ENCODE data around the gene P2RY6. TPM values are rescaled to one million over a fixed set of nuclear protein-coding genes. Genes with fewer than 3 reads are reported as not detected.

P2RY6 gene
- total RNA-seq, 6 experiments from 2014 or later, result 0.54 to 2.4 (median 1.9) TPM

DNA sequence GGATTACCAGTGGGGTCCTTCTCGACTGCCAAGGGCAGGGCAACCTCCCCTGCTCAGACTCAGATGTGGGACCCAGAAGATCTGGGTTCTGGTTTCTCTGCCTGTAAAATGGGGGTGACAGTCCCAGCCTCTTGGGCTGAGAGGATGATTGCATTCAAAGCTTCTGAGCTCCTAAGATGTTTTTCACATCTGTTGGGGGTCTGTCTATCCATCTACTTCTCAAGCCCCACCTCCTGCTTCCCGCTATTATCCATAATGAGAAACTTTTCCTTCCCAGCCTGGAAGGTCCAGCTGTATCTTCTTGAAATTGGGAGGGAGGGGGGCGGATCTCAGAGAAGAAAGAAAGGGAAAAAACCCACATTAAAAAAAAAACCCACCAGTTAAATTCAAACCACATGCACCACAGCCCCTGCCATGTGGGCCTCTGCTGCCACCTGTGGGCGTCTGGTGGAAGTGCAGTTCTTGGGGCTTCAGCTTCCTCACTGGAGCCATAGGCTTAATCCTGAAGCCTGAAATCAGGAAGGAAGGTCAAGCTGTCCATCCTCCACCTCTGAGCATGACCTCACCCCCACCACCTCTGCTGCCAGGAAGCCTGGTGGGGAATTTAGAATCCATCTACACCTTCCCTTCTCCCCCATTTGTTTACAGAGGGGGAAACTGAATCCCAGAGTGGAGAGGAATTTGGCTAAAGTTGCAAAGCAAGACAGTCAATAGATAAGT is 63.2 kb downstream of the P2RY6 start:
- H3K27ac Mint-ChIP-seq, result peak overlapping the region; percentile 89
- peak overlapping the region; percentile 38; the same call in 1 of the 2 replicates for H3K4me3 Mint-ChIP-seq
- H3K36me3 Mint-ChIP-seq (ENCODE audit: low read depth), result no peaks in the 10 kb centered on the region; the same call in 1 of the 2 replicates
- peaks cover 93% of the 10 kb centered on the region for H3K4me1 Mint-ChIP-seq (ENCODE audit: low read depth)
- TF ChIP-seq CTCF (IDR thresholded peaks at IDR 0.05), result peak; percentile 99
- H3K9me3 Mint-ChIP-seq, result no peaks in the 10 kb centered on the region
- peak; percentile 75 for DNase-seq
- H3K27me3 Mint-ChIP-seq (ENCODE audit: insufficient read depth), result peaks cover 6% of the 10 kb centered on the region; the same call in 1 of the 2 replicates

GRCh38 chr11:73337846-73338245 is 65.7 kb downstream of the P2RY6 start:
- Mint-ChIP-seq H3K4me3 (no peak overlapping the region), H3K36me3 (ENCODE audit: low read depth) (peaks cover 6% of the 10 kb centered on the region; the same call in 1 of the 2 replicates), H3K27ac (peak overlapping the region; percentile 42), H3K9me3 (no peaks in the 10 kb centered on the region), H3K4me1 (ENCODE audit: low read depth) (peaks cover 88% of the 10 kb centered on the region), H3K27me3 (ENCODE audit: insufficient read depth) (peaks cover 5% of the 10 kb centered on the region; the same call in 1 of the 2 replicates)
- no peak for TF ChIP-seq CTCF (IDR thresholded peaks at IDR 0.05)
- DNase-seq, result no peak

GRCh38 chr11:73338279-73338678 is 66.1 kb downstream of the P2RY6 start:
- peaks cover 6% of the 10 kb centered on the region; the same call in 1 of the 2 replicates for H3K36me3 Mint-ChIP-seq (ENCODE audit: low read depth)
- no peak for TF ChIP-seq CTCF (IDR thresholded peaks at IDR 0.05)
- H3K27me3 Mint-ChIP-seq (ENCODE audit: insufficient read depth), result peaks cover 5% of the 10 kb centered on the region; the same call in 1 of the 2 replicates
- 0 out of 2 replicates have a peak overlapping the region, but pooled peaks have one; percentile 35 for H3K27ac Mint-ChIP-seq
- no peaks in the 10 kb centered on the region for H3K9me3 Mint-ChIP-seq
- H3K4me3 Mint-ChIP-seq, result no peak overlapping the region
- peaks cover 84% of the 10 kb centered on the region for H3K4me1 Mint-ChIP-seq (ENCODE audit: low read depth)
- DNase-seq, result no peak

- Mint-ChIP-seq H3K4me3 (no peak overlapping the region; the same call in 1 of the 2 replicates), H3K27me3 (ENCODE audit: insufficient read depth) (peaks cover 10% of the 10 kb centered on the region), H3K9me3 (no peaks in the 10 kb centered on the region), H3K4me1 (ENCODE audit: low read depth) (peaks cover 72% of the 10 kb centered on the region), H3K36me3 (ENCODE audit: low read depth) (peaks cover 6% of the 10 kb centered on the region; the same call in 1 of the 2 replicates), H3K27ac (peak overlapping the region; percentile 82)
- TF ChIP-seq CTCF (IDR thresholded peaks at IDR 0.05), result no peak
- no peak for DNase-seq
Measured at GRCh38 chr11:73340164-73340563, 68.0 kb downstream of the P2RY6 start.

- peak overlapping the region; percentile 56 for H3K27ac Mint-ChIP-seq
- H3K4me1 Mint-ChIP-seq (ENCODE audit: low read depth), result peaks cover 51% of the 10 kb centered on the region
- peak overlapping the region; percentile 32; the same call in 1 of the 2 replicates for H3K4me3 Mint-ChIP-seq
- no peak for DNase-seq
- no peak for TF ChIP-seq CTCF (IDR thresholded peaks at IDR 0.05)
- H3K27me3 Mint-ChIP-seq (ENCODE audit: insufficient read depth), result peaks cover 13% of the 10 kb centered on the region
- peaks cover 6% of the 10 kb centered on the region; the same call in 1 of the 2 replicates for H3K36me3 Mint-ChIP-seq (ENCODE audit: low read depth)
- H3K9me3 Mint-ChIP-seq, result no peaks in the 10 kb centered on the region
Measured at GRCh38 chr11:73342633-73343032, 70.5 kb downstream of the P2RY6 start.

All from HFFc6 (cell line).